Prostate gland (tissue), 2 donors: ENCODE results near the gene RPS6KA6.

Source experiments
- POLR2AphosphoS5 ChIP-seq: sonication (generic); formaldehyde crosslinking; IDR thresholded peaks from one replicate; pipeline ENCODE4 v1.6.1; 2017; ENCODE audit warnings: antibody characterized with exemption
- TF ChIP-seq, protein P1 (sequence below), 4 experiments: fragments of 200-600 bp in 2 of 4; fragments of 450-650 bp in 2 of 4; sonication (generic) in 2 of 4; IDR thresholded peaks; 1 replicate in 3 of 4; 2 replicates in 1 of 4; pipeline ENCODE4 v1.5.1; 2016 to 2019; ENCODE audit warnings: antibody characterized with exemption in 4 of 4, mild to moderate bottlenecking in 2 of 4, moderate library complexity in 2 of 4

DNA sequence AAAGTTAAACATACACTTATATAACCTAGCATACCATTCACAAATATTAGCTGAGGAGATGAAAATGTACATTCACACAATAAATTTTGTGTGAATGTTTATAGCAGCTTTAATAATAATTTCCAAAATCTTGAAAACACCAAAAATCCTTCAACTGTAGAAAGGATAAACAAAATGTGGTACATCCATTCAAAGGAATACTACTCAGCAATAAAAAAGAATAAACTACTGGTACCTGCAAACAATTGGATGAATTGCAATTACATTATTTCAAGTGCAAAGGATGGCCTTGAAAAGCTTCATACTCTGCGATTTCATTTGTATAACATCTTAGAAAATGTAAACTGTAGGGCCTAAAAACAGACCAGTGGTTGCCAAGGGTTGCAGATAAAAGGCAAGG, 11.7 kb upstream of the RPS6KA6 start:
- TF ChIP-seq, protein P1, sequence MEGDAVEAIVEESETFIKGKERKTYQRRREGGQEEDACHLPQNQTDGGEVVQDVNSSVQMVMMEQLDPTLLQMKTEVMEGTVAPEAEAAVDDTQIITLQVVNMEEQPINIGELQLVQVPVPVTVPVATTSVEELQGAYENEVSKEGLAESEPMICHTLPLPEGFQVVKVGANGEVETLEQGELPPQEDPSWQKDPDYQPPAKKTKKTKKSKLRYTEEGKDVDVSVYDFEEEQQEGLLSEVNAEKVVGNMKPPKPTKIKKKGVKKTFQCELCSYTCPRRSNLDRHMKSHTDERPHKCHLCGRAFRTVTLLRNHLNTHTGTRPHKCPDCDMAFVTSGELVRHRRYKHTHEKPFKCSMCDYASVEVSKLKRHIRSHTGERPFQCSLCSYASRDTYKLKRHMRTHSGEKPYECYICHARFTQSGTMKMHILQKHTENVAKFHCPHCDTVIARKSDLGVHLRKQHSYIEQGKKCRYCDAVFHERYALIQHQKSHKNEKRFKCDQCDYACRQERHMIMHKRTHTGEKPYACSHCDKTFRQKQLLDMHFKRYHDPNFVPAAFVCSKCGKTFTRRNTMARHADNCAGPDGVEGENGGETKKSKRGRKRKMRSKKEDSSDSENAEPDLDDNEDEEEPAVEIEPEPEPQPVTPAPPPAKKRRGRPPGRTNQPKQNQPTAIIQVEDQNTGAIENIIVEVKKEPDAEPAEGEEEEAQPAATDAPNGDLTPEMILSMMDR (IDR thresholded peaks at IDR 0.05), result no peak
- TF ChIP-seq POLR2AphosphoS5, result no peak
